Ovary (tissue), 9 donors: ENCODE results near the gene KIAA1755. TPM values are rescaled to one million over a fixed set of nuclear protein-coding genes. Genes with fewer than 3 reads are reported as not detected.
A peak's percentile ranks its signal among the peaks of the same experiment; 100 is the strongest.
"Not testable (repeated sequence)": the region's sequence is repeated elsewhere in the genome, so short reads cannot be mapped to it uniquely, and the experiment has no call there.

Source experiments
- DNase-seq, 5 donors: peaks; one replicate each; pipeline ENCODE4 v3.0.0-alpha.2; 2019 to 2020
- H3K27ac ChIP-seq, 2 donors: fragments of 200-600 bp; one replicate each; pipeline versions ENCODE4 v1.5.1 to v1.8.0; 2019 to 2022
- H3K27me3 ChIP-seq: fragments of 200-600 bp; one replicate; pipeline ENCODE4 v1.8.0; 2022
- H3K36me3 ChIP-seq: fragments of 200-600 bp; sonication (generic); one replicate; pipeline ENCODE4 v1.5.1; 2019
- H3K4me1 ChIP-seq: one replicate; pipeline ENCODE4 v1.8.1; 2013; ENCODE audit warnings: mild to moderate bottlenecking, moderate library complexity; ENCODE audit not compliant: insufficient read depth
- H3K4me3 ChIP-seq: fragments of 200-600 bp; sonication (generic); one replicate; pipeline ENCODE4 v1.5.1; 2017
- H3K9me3 ChIP-seq, 2 donors: fragments of 200-600 bp in 1 of 2; sonication (generic) in 1 of 2; one replicate each; pipeline versions ENCODE4 v1.5.1 to v1.8.1; 2013 to 2019; ENCODE audit warnings: mild to moderate bottlenecking in 1 of 2, moderate library complexity in 1 of 2
- CTCF ChIP-seq, 3 donors: fragments of 450-650 bp in 2 of 3; fragments of 200-600 bp in 1 of 3; IDR thresholded peaks; one replicate each; pipeline versions ENCODE4 v1.5.1 to v1.8.0; 2016 to 2022; ENCODE audit warnings: antibody characterized with exemption in 3 of 3, mild to moderate bottlenecking in 1 of 3
- EP300 ChIP-seq: sonication (generic); formaldehyde crosslinking; IDR thresholded peaks from one replicate; pipeline ENCODE4 v1.6.1; 2017; ENCODE audit warnings: antibody characterized with exemption
- POLR2A ChIP-seq: fragments of 450-650 bp; IDR thresholded peaks from one replicate; pipeline ENCODE4 v1.6.1; 2017; ENCODE audit warnings: antibody characterized with exemption, mild to moderate bottlenecking, moderate library complexity
- WGBS, 3 donors: extraction: QIAGEN DNeasy Blood & Tissue Kit in 1 of 3; methylation state at CpG; one replicate each; pipeline versions ENCODE4 v1.1.5 to v1.1.7; 2013 to 2017; 5-methylcytosine and 5-hydroxymethylcytosine counted together
- intact Hi-C, 4 donors: fragments of 100-400 bp; cut with DNase I; formaldehyde crosslinking; loops; one replicate each; pipeline versions ENCODE4 v1.11.0 to v1.15.1; 2022 to 2023
- polyA plus RNA-seq, 2 donors: library from polyadenylated mRNA; stranded (reverse); fragments of 200-250 nt in 1 of 2; fragments of 350-450 nt in 1 of 2; fragmentation: Illumina TruSeq in 1 of 2; extraction: RNeasy Lipid Tissue Mini Kit (QIAGEN cat#74804) in 1 of 2; gene quantifications; one replicate each; pipeline ENCODE4 v1.2.3, GENCODE V29; 2013 to 2014
- total RNA-seq, 7 donors: library from RNA; depleted of rRNA in 2 of 7; stranded (reverse); fragments of >200 nt in 2 of 7; fragmentation: NEBNext Ultra II Directional in 3 of 7; extraction: Animal tissue kit (Norgen Biotek cat#: 25700) in 3 of 7; gene quantifications; one replicate each; pipeline versions ENCODE4 v1.1.0 to v1.2.4, GENCODE V29; 2016 to 2023
- donor health status: DM: no; HTN: no; CAD: no; lungs with moderate emphysema.
- donor health status: DM: no; HTN: no; CAD: no.
- donor health status: Bipolar disorder and iron deficiency.
- donor health status: DM: yes; HTN: yes; CAD: no.
- donor health status: DM: no; HTN: no; CAD: no.
- donor health status: DM: yes; HTN: yes; CAD: no.

The KIAA1755 gene
- total and polyA plus RNA-seq, 9 donors = 4.4 to 29.7 (median 12.0) TPM

DNA sequence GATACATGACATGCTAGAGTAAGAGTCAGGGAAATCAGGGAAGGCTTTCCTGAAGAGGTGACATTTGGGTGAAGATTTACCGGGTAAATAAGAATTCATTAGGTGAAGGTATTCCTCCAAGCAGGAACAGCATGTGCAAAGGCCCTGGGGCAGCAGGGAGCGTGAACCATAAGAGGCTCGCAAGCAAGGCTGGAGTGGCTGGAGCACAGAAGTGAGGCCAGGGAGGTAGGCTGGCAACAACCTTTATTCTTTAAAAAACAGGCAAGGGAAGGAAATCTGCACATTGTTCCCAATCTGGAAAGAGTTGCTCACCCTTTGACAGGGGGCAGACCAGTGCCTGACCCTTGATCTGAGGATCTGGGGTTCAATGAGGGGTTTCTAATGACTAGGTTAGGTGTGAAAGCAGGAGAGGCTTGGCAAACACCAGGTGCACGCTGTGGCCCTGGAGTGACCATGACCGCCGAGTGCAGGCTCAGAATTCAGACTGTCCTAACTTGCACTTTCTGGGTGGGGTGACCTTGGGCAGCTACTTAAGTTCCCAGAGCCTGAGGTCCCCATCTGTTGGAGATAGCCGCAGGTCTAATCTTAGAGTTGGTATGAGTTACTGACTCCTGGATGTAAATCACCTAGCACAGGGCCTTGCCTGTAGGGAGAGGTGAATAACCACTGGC, 1.9 kb downstream of the KIAA1755 start:
- intact Hi-C loops = no loop called here
- no peak overlapping the region for H3K4me3 ChIP-seq
- H3K27ac ChIP-seq = no peak overlapping the region
- DNase-seq = no peak
- TF ChIP-seq CTCF (IDR thresholded peaks at IDR 0.05) = no peak
- TF ChIP-seq POLR2A = no peak
- TF ChIP-seq EP300 = no peak
- H3K36me3 ChIP-seq = no peaks in the 10 kb centered on the region
- WGBS, 3 donors = 86 to 88% (median 87%) methylated on average over 7 of the region's 7 CpGs
- H3K27me3 ChIP-seq = no peaks in the 10 kb centered on the region
- H3K4me1 ChIP-seq = peaks cover 6% of the 10 kb centered on the region
- no peaks in the 10 kb centered on the region for H3K9me3 ChIP-seq

DNA sequence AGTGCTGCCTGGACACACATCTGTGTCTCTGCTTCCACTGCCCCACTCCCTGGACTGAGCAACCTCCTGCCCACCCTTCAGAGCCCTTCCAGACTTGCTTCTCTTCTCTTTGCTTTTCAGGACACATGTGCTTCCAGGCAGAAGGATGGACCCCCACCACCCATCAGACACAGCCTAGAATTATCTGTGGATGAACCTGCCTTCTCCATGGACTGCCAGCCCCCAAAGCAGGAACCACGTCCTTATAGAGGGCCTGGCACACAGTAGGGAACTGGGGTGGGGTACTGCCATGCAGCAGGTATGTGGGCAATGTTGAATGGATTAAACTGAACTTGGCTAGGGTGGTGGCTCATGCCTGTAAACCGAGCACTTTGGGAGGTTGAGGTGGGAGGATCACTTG, 3.6 kb downstream of the KIAA1755 start:
- peak overlapping the region in 1 of 2 donors; percentile 26 for H3K27ac ChIP-seq
- H3K27me3 ChIP-seq = no peaks in the 10 kb centered on the region
- intact Hi-C loops = no loop called here
- no peak for DNase-seq
- H3K4me3 ChIP-seq = no peak overlapping the region
- H3K9me3 ChIP-seq = no peaks in the 10 kb centered on the region
- no peaks in the 10 kb centered on the region for H3K36me3 ChIP-seq
- WGBS, 3 donors = 70 to 87% (median 77%) methylated on average over 2 of the region's 2 CpGs
- peaks cover 10% of the 10 kb centered on the region for H3K4me1 ChIP-seq
- TF ChIP-seq EP300 (no peak), POLR2A (no peak), CTCF (IDR thresholded peaks at IDR 0.05) (no peak)

DNA sequence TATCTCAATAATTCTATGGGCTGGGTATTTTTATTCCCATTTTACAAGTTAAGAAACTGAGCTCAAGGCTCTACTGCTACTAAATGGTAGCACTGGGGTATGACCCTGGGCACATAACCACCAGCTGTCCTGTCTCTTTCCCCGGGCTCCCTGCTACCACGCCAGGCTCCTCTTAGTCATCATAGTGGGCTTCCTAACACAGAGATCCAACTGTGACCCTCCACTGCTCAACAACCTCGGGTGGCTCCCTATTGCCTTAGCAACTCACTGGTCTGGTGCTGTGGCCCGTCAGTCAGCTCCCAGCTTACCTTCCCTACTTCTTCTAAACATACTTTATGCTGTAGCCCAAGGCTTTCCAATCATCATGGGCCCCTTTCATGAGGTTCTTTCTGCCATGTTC, 4.5 kb downstream of the KIAA1755 start:
- H3K4me3 ChIP-seq = no peak overlapping the region
- H3K27me3 ChIP-seq = no peaks in the 10 kb centered on the region
- H3K4me1 ChIP-seq = peaks cover 10% of the 10 kb centered on the region
- no peak for DNase-seq
- H3K36me3 ChIP-seq = no peaks in the 10 kb centered on the region
- no peaks in the 10 kb centered on the region for H3K9me3 ChIP-seq
- 67 to 79% (median 69%) methylated on average over 4 of the region's 4 CpGs for WGBS, 3 donors
- no peak for TF ChIP-seq EP300
- no peak for TF ChIP-seq CTCF (IDR thresholded peaks at IDR 0.05)
- no peak for TF ChIP-seq POLR2A
- intact Hi-C loops = no loop called here
- H3K27ac ChIP-seq = peak overlapping the region; percentile 16 to 74

GRCh38 chr20:38255393-38255792, 5.1 kb downstream of the KIAA1755 start:
- DNase-seq = peak in 1 of 5 donors; percentile 53

DNA sequence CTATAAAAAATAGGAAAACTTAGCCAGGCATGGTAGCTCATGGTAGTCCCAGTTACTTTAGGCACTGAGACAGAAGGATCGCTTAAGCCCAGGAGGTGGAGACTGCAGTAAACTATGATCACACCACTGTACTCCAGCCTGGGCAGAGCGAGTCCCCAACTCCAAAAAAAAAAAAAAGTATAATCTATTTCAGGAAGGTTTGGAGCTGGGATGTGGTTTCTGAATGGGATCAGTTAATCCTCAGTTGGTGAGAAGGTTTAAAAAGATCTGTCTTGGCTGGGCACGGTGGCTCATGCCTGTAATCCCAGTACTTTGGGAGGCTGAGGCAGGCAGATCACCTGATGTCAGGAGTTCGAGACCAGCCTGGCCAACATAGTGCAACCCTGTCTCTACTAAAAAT, 5.9 kb downstream of the KIAA1755 start:
- H3K4me3 ChIP-seq, H3K9me3 ChIP-seq, H3K27me3 ChIP-seq, H3K36me3 ChIP-seq, DNase-seq, intact Hi-C loops, H3K4me1 ChIP-seq: not testable (repeated sequence)
- H3K27ac ChIP-seq = peak overlapping the region; percentile 30 to 74
- WGBS, 3 donors = 82 to 91% (median 90%) methylated on average over 4 of the region's 4 CpGs

More at GRCh38 chr20:38255393-38255792, 5.1 kb downstream of the KIAA1755 start:
- Histone ChIP-seq H3K4me1 (peaks cover 10% of the 10 kb centered on the region), H3K27ac (peak overlapping the region; percentile 74 to 75), H3K27me3 (no peaks in the 10 kb centered on the region), H3K36me3 (no peaks in the 10 kb centered on the region), H3K4me3 (no peak overlapping the region), H3K9me3 (no peaks in the 10 kb centered on the region)
- intact Hi-C loops = no loop called here
- TF ChIP-seq EP300 = no peak
- no peak for TF ChIP-seq CTCF (IDR thresholded peaks at IDR 0.05)
- TF ChIP-seq POLR2A = no peak
- 11 to 16% (median 11%) methylated on average over 5 of the region's 5 CpGs for WGBS, 3 donors
